ENCODE data around the gene FAM3D.
"Not testable (repeated sequence)": the region's sequence is repeated elsewhere in the genome, so short reads cannot be mapped to it uniquely, and the experiment has no call there.

Gene FAM3D

GRCh38 chr3:58683001-58683458 lies 16.5 kb upstream of the FAM3D start:
- no peak for DNase-seq

GRCh38 chr3:58681863-58682262 lies 15.3 kb upstream of the FAM3D start:
- no peak for DNase-seq

GRCh38 chr3:58680879-58681525 lies 14.4 kb upstream of the FAM3D start:
- DNase-seq: no peak

- no peak for DNase-seq
Measured at GRCh38 chr3:58679974-58680666, 13.5 kb upstream of the FAM3D start.

GRCh38 chr3:58679446-58679845 lies 12.9 kb upstream of the FAM3D start:
- DNase-seq: no peak

- DNase-seq: not testable (repeated sequence)
Measured at GRCh38 chr3:58678177-58678970, 11.8 kb upstream of the FAM3D start.

GRCh38 chr3:58672880-58673279 lies 6.3 kb upstream of the FAM3D start:
- DNase-seq: no peak

GRCh38 chr3:58672451-58672850 lies 5.9 kb upstream of the FAM3D start:
- no peak for DNase-seq

GRCh38 chr3:58670506-58671135 lies 4.0 kb upstream of the FAM3D start:
- no peak for DNase-seq

- DNase-seq: no peak
Measured at GRCh38 chr3:58668247-58668646, 1.7 kb upstream of the FAM3D start.

- DNase-seq: no peak
Measured at GRCh38 chr3:58667704-58668103, 1.1 kb upstream of the FAM3D start.

- DNase-seq: no peak
Measured at GRCh38 chr3:58667229-58667628, 655 bp upstream of the FAM3D start.

- no peak for DNase-seq
Measured at GRCh38 chr3:58665405-58665804, 1.2 kb downstream of the FAM3D start.

GRCh38 chr3:58664611-58665010 lies 2.0 kb downstream of the FAM3D start:
- DNase-seq: no peak

GRCh38 chr3:58661836-58662420 lies 4.6 kb downstream of the FAM3D start:
- no peak for DNase-seq

- DNase-seq: no peak
Measured at GRCh38 chr3:58660998-58661397, 5.6 kb downstream of the FAM3D start.

GRCh38 chr3:58659051-58659675 lies 7.4 kb downstream of the FAM3D start:
- DNase-seq: no peak

GRCh38 chr3:58658508-58658907 lies 8.1 kb downstream of the FAM3D start:
- DNase-seq: no peak

GRCh38 chr3:58657571-58658141 lies 8.9 kb downstream of the FAM3D start:
- DNase-seq: no peak

GRCh38 chr3:58657036-58657520 lies 9.5 kb downstream of the FAM3D start:
- no peak for DNase-seq

- no peak for DNase-seq
Measured at GRCh38 chr3:58656631-58657030, 9.9 kb downstream of the FAM3D start.

GRCh38 chr3:58654466-58654865 lies 12.1 kb downstream of the FAM3D start:
- DNase-seq: no peak
